ENCODE results near the gene CMKLR1.

GRCh38 chr12:108315486-108316105, 23.5 kb downstream of the CMKLR1 start:
- TF ChIP-seq, protein P1, sequence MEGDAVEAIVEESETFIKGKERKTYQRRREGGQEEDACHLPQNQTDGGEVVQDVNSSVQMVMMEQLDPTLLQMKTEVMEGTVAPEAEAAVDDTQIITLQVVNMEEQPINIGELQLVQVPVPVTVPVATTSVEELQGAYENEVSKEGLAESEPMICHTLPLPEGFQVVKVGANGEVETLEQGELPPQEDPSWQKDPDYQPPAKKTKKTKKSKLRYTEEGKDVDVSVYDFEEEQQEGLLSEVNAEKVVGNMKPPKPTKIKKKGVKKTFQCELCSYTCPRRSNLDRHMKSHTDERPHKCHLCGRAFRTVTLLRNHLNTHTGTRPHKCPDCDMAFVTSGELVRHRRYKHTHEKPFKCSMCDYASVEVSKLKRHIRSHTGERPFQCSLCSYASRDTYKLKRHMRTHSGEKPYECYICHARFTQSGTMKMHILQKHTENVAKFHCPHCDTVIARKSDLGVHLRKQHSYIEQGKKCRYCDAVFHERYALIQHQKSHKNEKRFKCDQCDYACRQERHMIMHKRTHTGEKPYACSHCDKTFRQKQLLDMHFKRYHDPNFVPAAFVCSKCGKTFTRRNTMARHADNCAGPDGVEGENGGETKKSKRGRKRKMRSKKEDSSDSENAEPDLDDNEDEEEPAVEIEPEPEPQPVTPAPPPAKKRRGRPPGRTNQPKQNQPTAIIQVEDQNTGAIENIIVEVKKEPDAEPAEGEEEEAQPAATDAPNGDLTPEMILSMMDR (IDR thresholded peaks at IDR 0.05), result no peak
- no peak for TF ChIP-seq POLR2A (IDR thresholded peaks at IDR 0.05)

All from lower leg skin (tissue), 3 donors.